Measurements from ENCODE around the gene HSD11B1L.
"Not testable (repeated sequence)": the region's sequence is repeated elsewhere in the genome, so short reads cannot be mapped to it uniquely, and the experiment has no call there.

DNA sequence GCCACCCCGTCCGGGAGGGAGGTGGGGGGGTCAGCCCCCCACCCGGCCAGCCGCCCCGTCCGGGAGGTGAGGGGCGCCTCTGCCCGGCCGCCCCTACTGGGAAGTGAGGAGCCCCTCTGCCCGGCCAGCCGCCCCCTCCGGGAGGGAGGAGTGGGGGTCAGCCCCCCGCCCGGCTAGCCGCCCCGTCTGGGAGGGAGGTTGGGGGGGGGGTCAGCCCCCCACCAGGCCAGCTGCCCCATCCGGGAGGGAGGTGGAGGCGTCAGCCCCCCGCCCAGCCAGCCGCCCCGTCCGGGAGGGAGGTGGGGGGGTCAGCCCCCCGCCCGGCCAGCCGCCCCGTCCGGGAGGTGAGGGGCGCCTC is 21.2 kb downstream of the HSD11B1L start:
- TF ChIP-seq, protein P1, sequence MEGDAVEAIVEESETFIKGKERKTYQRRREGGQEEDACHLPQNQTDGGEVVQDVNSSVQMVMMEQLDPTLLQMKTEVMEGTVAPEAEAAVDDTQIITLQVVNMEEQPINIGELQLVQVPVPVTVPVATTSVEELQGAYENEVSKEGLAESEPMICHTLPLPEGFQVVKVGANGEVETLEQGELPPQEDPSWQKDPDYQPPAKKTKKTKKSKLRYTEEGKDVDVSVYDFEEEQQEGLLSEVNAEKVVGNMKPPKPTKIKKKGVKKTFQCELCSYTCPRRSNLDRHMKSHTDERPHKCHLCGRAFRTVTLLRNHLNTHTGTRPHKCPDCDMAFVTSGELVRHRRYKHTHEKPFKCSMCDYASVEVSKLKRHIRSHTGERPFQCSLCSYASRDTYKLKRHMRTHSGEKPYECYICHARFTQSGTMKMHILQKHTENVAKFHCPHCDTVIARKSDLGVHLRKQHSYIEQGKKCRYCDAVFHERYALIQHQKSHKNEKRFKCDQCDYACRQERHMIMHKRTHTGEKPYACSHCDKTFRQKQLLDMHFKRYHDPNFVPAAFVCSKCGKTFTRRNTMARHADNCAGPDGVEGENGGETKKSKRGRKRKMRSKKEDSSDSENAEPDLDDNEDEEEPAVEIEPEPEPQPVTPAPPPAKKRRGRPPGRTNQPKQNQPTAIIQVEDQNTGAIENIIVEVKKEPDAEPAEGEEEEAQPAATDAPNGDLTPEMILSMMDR (IDR thresholded peaks at IDR 0.05) = not testable (repeated sequence)
- not testable (repeated sequence) for TF ChIP-seq POLR2A (IDR thresholded peaks at IDR 0.05)

Data from adrenal gland (tissue), 5 donors.